NCI-H526 (cell line): ENCODE data around the gene TRAF3.
A peak's percentile ranks its signal among the peaks of the same experiment; 100 is the strongest.
"Not testable (repeated sequence)": the region's sequence is repeated elsewhere in the genome, so short reads cannot be mapped to it uniquely, and the experiment has no call there.

Experiments used
- DNase-seq, 2 experiments: peaks; one replicate each; lab custom pipeline; 2025; lab: John Stamatoyannopoulos, UW

Gene TRAF3

GRCh38 chr14:102827716-102828115 lies 50.5 kb downstream of the TRAF3 start:
- DNase-seq = no peak

GRCh38 chr14:102828151-102828550 lies 50.9 kb downstream of the TRAF3 start:
- peak in 1 of 2 experiments; percentile 19 for DNase-seq

GRCh38 chr14:102829016-102829548 lies 51.8 kb downstream of the TRAF3 start:
- no peak for DNase-seq

GRCh38 chr14:102830474-102831045 lies 53.3 kb downstream of the TRAF3 start:
- DNase-seq = no peak

GRCh38 chr14:102831163-102831804 lies 54.0 kb downstream of the TRAF3 start:
- no peak for DNase-seq

GRCh38 chr14:102833341-102833740 lies 56.1 kb downstream of the TRAF3 start:
- no peak for DNase-seq

- DNase-seq = no peak
Observed at GRCh38 chr14:102833991-102834390, 56.7 kb downstream of the TRAF3 start.

- no peak for DNase-seq
Observed at GRCh38 chr14:102835959-102836358, 58.7 kb downstream of the TRAF3 start.

GRCh38 chr14:102837120-102837519 lies 59.9 kb downstream of the TRAF3 start:
- DNase-seq = not testable (repeated sequence)

GRCh38 chr14:102838501-102838900 lies 61.3 kb downstream of the TRAF3 start:
- no peak for DNase-seq

GRCh38 chr14:102840115-102840514 lies 62.9 kb downstream of the TRAF3 start:
- DNase-seq = no peak

GRCh38 chr14:102840771-102841528 lies 63.7 kb downstream of the TRAF3 start:
- no peak for DNase-seq

GRCh38 chr14:102848830-102849525 lies 71.7 kb downstream of the TRAF3 start:
- no peak for DNase-seq

- DNase-seq = peak; percentile 36 to 65
Observed at GRCh38 chr14:102849526-102850379, 72.5 kb downstream of the TRAF3 start.

GRCh38 chr14:102853648-102854047 lies 76.4 kb downstream of the TRAF3 start:
- DNase-seq = no peak

GRCh38 chr14:102854091-102854703 lies 76.9 kb downstream of the TRAF3 start:
- DNase-seq = no peak

GRCh38 chr14:102856179-102856578 lies 78.9 kb downstream of the TRAF3 start:
- no peak for DNase-seq

GRCh38 chr14:102857444-102857843 lies 80.2 kb downstream of the TRAF3 start:
- DNase-seq = no peak

- DNase-seq = no peak
Observed at GRCh38 chr14:102859911-102860310, 82.7 kb downstream of the TRAF3 start.

- DNase-seq = no peak
Observed at GRCh38 chr14:102862154-102862773, 85.0 kb downstream of the TRAF3 start.
